Osteocyte (in vitro differentiated cells): ENCODE results near the gene FUT6. TPM values are rescaled to one million over a fixed set of nuclear protein-coding genes. Genes with fewer than 3 reads are reported as not detected.
"Not testable (repeated sequence)": the region's sequence is repeated elsewhere in the genome, so short reads cannot be mapped to it uniquely, and the experiment has no call there.

Source experiments
- DNase-seq: peaks from one replicate; pipeline ENCODE4 v3.0.0; 2021; ENCODE audit warnings: mixed read lengths; ENCODE audit not compliant: unreplicated experiment; ENCODE audit errors: extremely low spot score
- H3K27ac Mint-ChIP-seq: one replicate; pipeline ENCODE4 v1.8.0; 2021; ENCODE audit warnings: mild to moderate bottlenecking, mixed read lengths; ENCODE audit not compliant: unreplicated experiment
- H3K27me3 Mint-ChIP-seq: one replicate; pipeline ENCODE4 v1.8.0; 2021; ENCODE audit warnings: mixed read lengths; ENCODE audit not compliant: unreplicated experiment
- H3K36me3 Mint-ChIP-seq: one replicate; pipeline ENCODE4 v1.8.0; 2021; ENCODE audit warnings: mixed read lengths; ENCODE audit not compliant: unreplicated experiment
- H3K4me1 Mint-ChIP-seq: one replicate; pipeline ENCODE4 v1.8.0; 2021; ENCODE audit warnings: mixed read lengths; ENCODE audit not compliant: unreplicated experiment
- H3K4me3 Mint-ChIP-seq: one replicate; pipeline ENCODE4 v1.8.0; 2021; ENCODE audit warnings: mild to moderate bottlenecking, moderate library complexity, mixed read lengths; ENCODE audit not compliant: unreplicated experiment
- H3K9me3 Mint-ChIP-seq: one replicate; pipeline ENCODE4 v1.8.0; 2021; ENCODE audit warnings: mixed read lengths; ENCODE audit not compliant: unreplicated experiment
- CTCF ChIP-seq: fragments of 200-600 bp; sonication (generic); IDR thresholded peaks from 2 replicates; pipeline ENCODE4 v1.5.0; 2021; ENCODE audit warnings: antibody characterized with exemption, mild to moderate bottlenecking, moderate library complexity
- long read RNA-seq: library from polyadenylated mRNA; unstranded; transcript quantifications from one replicate; pipeline ENCODE4 v2.0.0, GENCODE V29; 2021
- total RNA-seq: library from RNA; stranded (reverse); gene quantifications from 2 replicates; pipeline ENCODE4 v1.2.1, GENCODE V29; 2021

The FUT6 gene
- total RNA-seq, result not detected in 2 replicates
- long read RNA-seq, result 0 reads

GRCh38 chr19:5839065-5840017, at the start of gene FUT6:
Gene FUT6, minus strand, starts transcription at chr19:5839702. Its CDS starts 7,135 bp downstream, at chr19:5832567.
- Mint-ChIP-seq H3K4me3 (no peak within 1 kb of the TSS), H3K4me1 (no peaks in the 10 kb centered on the region), H3K27ac (no peak within 1 kb of the TSS), H3K27me3 (no peaks in the 10 kb centered on the region), H3K9me3 (no peaks in the 10 kb centered on the region), H3K36me3 (no peaks in the 10 kb centered on the region)
- no peak for DNase-seq
- TF ChIP-seq CTCF, result no peak

- not testable (repeated sequence) for H3K9me3 Mint-ChIP-seq, H3K4me3 Mint-ChIP-seq, DNase-seq, H3K27me3 Mint-ChIP-seq, H3K36me3 Mint-ChIP-seq, H3K27ac Mint-ChIP-seq
- peaks cover 12% of the 10 kb centered on the region for H3K4me1 Mint-ChIP-seq
Observed at GRCh38 chr19:5884065-5884811, 44.7 kb upstream of the FUT6 start.

GRCh38 chr19:5883157-5883873, 43.8 kb upstream of the FUT6 start:
- not testable (repeated sequence) for H3K27me3 Mint-ChIP-seq, H3K36me3 Mint-ChIP-seq, H3K9me3 Mint-ChIP-seq, H3K4me3 Mint-ChIP-seq, H3K27ac Mint-ChIP-seq, DNase-seq
- H3K4me1 Mint-ChIP-seq, result peaks cover 12% of the 10 kb centered on the region

- no peak for TF ChIP-seq CTCF
- Mint-ChIP-seq H3K4me1 (peaks cover 12% of the 10 kb centered on the region), H3K4me3 (no peak overlapping the region), H3K9me3 (no peaks in the 10 kb centered on the region), H3K27me3 (peaks cover 4% of the 10 kb centered on the region), H3K36me3 (no peaks in the 10 kb centered on the region), H3K27ac (no peak overlapping the region)
- no peak for DNase-seq
Observed at GRCh38 chr19:5882421-5882968, 43.0 kb upstream of the FUT6 start.

- DNase-seq, result no peak
- no peaks in the 10 kb centered on the region for H3K9me3 Mint-ChIP-seq
- TF ChIP-seq CTCF, result no peak
- H3K27me3 Mint-ChIP-seq, result peaks cover 4% of the 10 kb centered on the region
- no peak overlapping the region for H3K27ac Mint-ChIP-seq
- no peaks in the 10 kb centered on the region for H3K36me3 Mint-ChIP-seq
- H3K4me3 Mint-ChIP-seq, result no peak overlapping the region
- peaks cover 12% of the 10 kb centered on the region for H3K4me1 Mint-ChIP-seq
Observed at GRCh38 chr19:5881543-5882299, 42.2 kb upstream of the FUT6 start.
